B cell (primary cell): ENCODE measurements around the gene RPL7A. TPM values are rescaled to one million over a fixed set of nuclear protein-coding genes. Genes with fewer than 3 reads are reported as not detected.

Experiments used
- ATAC-seq: fragments of 200-7000 bp; cut with Tn5 transposase; one replicate; pipeline ENCODE4 v1.10.0; 2021; ENCODE audit warnings: low read depth, mild to moderate bottlenecking, moderate number of reproducible peaks, moderate library complexity
- CTCF ChIA-PET: fragments of 350-600 bp; sonication (Branson Sonifier 250); formaldehyde crosslinking; loops from one replicate; lab custom pipeline; 2021; ENCODE audit warnings: antibody characterized with exemption, inconsistent platforms; lab: Charles Lee
- POLR2A ChIA-PET: fragments of 350-600 bp; sonication (Branson Sonifier 250); formaldehyde crosslinking; loops from one replicate; lab custom pipeline; 2021; ENCODE audit warnings: antibody characterized with exemption; lab: Charles Lee
- DNase-seq: peaks from one replicate; pipeline ENCODE4 v3.0.0; 2013
- H2AFZ ChIP-seq: 2 replicates; pipeline ENCODE4 v1.6.1; 2012; ENCODE audit warnings: mild to moderate bottlenecking, low read depth, low read length; ENCODE audit not compliant: insufficient read depth, poor library complexity, severe bottlenecking
- H3K27ac ChIP-seq, 2 donors: 1 replicate in 1 of 2; 2 replicates in 1 of 2; pipeline ENCODE4 v1.5.1; 2012 to 2013; ENCODE audit warnings: low read length in 2 of 2, mild to moderate bottlenecking in 2 of 2, moderate library complexity in 1 of 2
- H3K27me3 ChIP-seq, 4 experiments: fragments of 200-600 bp in 1 of 4; sonication (generic) in 1 of 4; replicated peaks in 1 of 4; 1 replicate in 2 of 4; 2 replicates in 2 of 4; pipeline versions ENCODE4 v1.6.1 to v1.7.0; 2013 to 2016; ENCODE audit warnings: low read length in 3 of 4, mild to moderate bottlenecking in 2 of 4, mixed read lengths in 1 of 4, moderate library complexity in 1 of 4; ENCODE audit not compliant: insufficient read depth in 4 of 4, control insufficient read depth in 3 of 4; ENCODE audit errors: control extremely low read depth in 1 of 4
- H3K36me3 ChIP-seq, 2 experiments: replicated peaks in 1 of 2; 1 replicate in 1 of 2; 2 replicates in 1 of 2; pipeline versions ENCODE4 v1.6.1 to v1.7.1; 2013; ENCODE audit warnings: low read length in 1 of 2; ENCODE audit not compliant: insufficient read depth in 2 of 2, control insufficient read depth in 1 of 2; ENCODE audit errors: control extremely low read depth in 1 of 2, extremely low read depth in 1 of 2
- H3K4me1 ChIP-seq, 2 donors: fragments of 200-600 bp in 1 of 2; sonication (generic) in 1 of 2; 1 replicate in 1 of 2; 2 replicates in 1 of 2; pipeline versions ENCODE4 v1.5.1 to v1.6.1; 2013 to 2017; ENCODE audit warnings: low read length in 2 of 2; ENCODE audit not compliant: control insufficient read depth in 2 of 2, insufficient read depth in 2 of 2
- H3K4me2 ChIP-seq: replicated peaks from 2 replicates; pipeline ENCODE3; 2012; ENCODE audit warnings: mild to moderate bottlenecking, low read depth, low read length; ENCODE audit not compliant: poor library complexity, severe bottlenecking
- H3K4me3 ChIP-seq, 5 experiments: fragments of 200-600 bp in 1 of 5; sonication (generic) in 1 of 5; 1 replicate in 3 of 5; 2 replicates in 2 of 5; pipeline versions ENCODE4 v1.5.1 to v1.7.0; 2011 to 2016; ENCODE audit warnings: low read length in 4 of 5, mild to moderate bottlenecking in 4 of 5, low read depth in 2 of 5, control low read depth in 1 of 5, moderate library complexity in 1 of 5; ENCODE audit not compliant: insufficient read depth in 1 of 5; ENCODE audit errors: control extremely low read depth in 1 of 5, extremely low read depth in 1 of 5
- H3K79me2 ChIP-seq: fragments of 200-600 bp; sonication (generic); one replicate; pipeline ENCODE4 v1.6.0; 2016; ENCODE audit warnings: low read length; ENCODE audit not compliant: control insufficient read depth, insufficient read depth
- H3K9ac ChIP-seq: fragments of 200-600 bp; sonication (generic); 2 replicates; pipeline ENCODE4 v1.6.1; 2017; ENCODE audit warnings: mild to moderate bottlenecking, low read length, moderate library complexity
- H3K9me3 ChIP-seq, 3 donors: one replicate each; pipeline versions ENCODE4 v1.6.1 to v1.7.1; 2013; ENCODE audit warnings: low read length in 2 of 3; ENCODE audit not compliant: control insufficient read depth in 2 of 3, insufficient read depth in 1 of 3; ENCODE audit errors: control extremely low read depth in 1 of 3
- H4K20me1 ChIP-seq: 2 replicates; pipeline ENCODE4 v1.6.0; 2012; ENCODE audit warnings: mild to moderate bottlenecking, low read length; ENCODE audit not compliant: insufficient read depth, control insufficient read depth, poor library complexity, severe bottlenecking
- H3K27ac Mint-ChIP-seq: one replicate; pipeline ENCODE4 v1.8.0; 2021; ENCODE audit warnings: mixed read lengths
- H3K27me3 Mint-ChIP-seq: one replicate; pipeline ENCODE4 v1.8.0; 2021; ENCODE audit warnings: mixed read lengths
- H3K4me1 Mint-ChIP-seq: one replicate; pipeline ENCODE4 v1.8.0; 2021; ENCODE audit warnings: mixed read lengths
- H3K4me3 Mint-ChIP-seq: one replicate; pipeline ENCODE4 v1.8.0; 2021; ENCODE audit warnings: mixed read lengths
- H3K9me3 Mint-ChIP-seq: one replicate; pipeline ENCODE4 v1.8.0; 2022; ENCODE audit warnings: mixed read lengths; ENCODE audit not compliant: insufficient read depth
- EZH2 ChIP-seq: IDR thresholded peaks from 2 replicates; pipeline ENCODE4 v1.6.1; 2012; ENCODE audit warnings: borderline replicate concordance, low read depth, mild to moderate bottlenecking, moderate library complexity, low read length; ENCODE audit not compliant: insufficient read depth, poor library complexity, severe bottlenecking
- WGBS: methylation state at CpG from one replicate; pipeline ENCODE4 v1.1.5; 2013; ENCODE audit warnings: missing lambda C conversion rate; ENCODE audit not compliant: insufficient coverage; 5-methylcytosine and 5-hydroxymethylcytosine counted together
- intact Hi-C: fragments of 100-400 bp; cut with micrococcal nuclease; formaldehyde crosslinking; loops from one replicate; pipeline ENCODE4 v1.10.0; 2022
- polyA plus RNA-seq: library from polyadenylated mRNA; depleted of rRNA; stranded (reverse); fragments of >200 nt; gene quantifications from 2 replicates; pipeline ENCODE4 v1.2.3, GENCODE V29; 2012
- total RNA-seq, 2 donors: library from RNA; stranded (reverse); fragments of 120-200 nt in 1 of 2; gene quantifications; 1 replicate in 1 of 2; 2 replicates in 1 of 2; pipeline versions ENCODE4 v1.2.3 to v1.2.4, GENCODE V29; 2013 to 2022
- TF ChIP-seq, protein P1 (sequence below): fragments of 200-600 bp; IDR thresholded peaks from one replicate; pipeline ENCODE4 v1.8.0; 2022; ENCODE audit warnings: antibody characterized with exemption, mild to moderate bottlenecking

Gene RPL7A
- total and polyA plus RNA-seq, 2 donors (not counting 1 experiment from before 2014, with no cell fraction given): 2,407 to 3,937 TPM

GRCh38 chr9:133370685-133371084 is 22.7 kb downstream of the RPL7A start:
- H3K27me3 Mint-ChIP-seq: no peaks in the 10 kb centered on the region
- no peak overlapping the region for H3K4me3 ChIP-seq
- H3K36me3 ChIP-seq: peaks cover 0 to 48% of the 10 kb centered on the region in 2 experiments
- peak overlapping the region; percentile 22 for H3K27ac Mint-ChIP-seq
- no peaks in the 10 kb centered on the region for H3K9me3 Mint-ChIP-seq
- H3K4me1 ChIP-seq: peaks cover 33 to 52% of the 10 kb centered on the region in 2 donors
- ChIA-PET POLR2A (no interaction called here), CTCF (interaction anchor here (1.0 to 2.5 kb wide), 3 partner anchors 14 to 184 kb away, joined by 3 to 11 read pairs (median 7); partner anchors contain the start of genes SURF1 and SURF2)
- H3K9ac ChIP-seq: no peak overlapping the region
- H3K27me3 ChIP-seq: no peaks in the 10 kb centered on the region
- intact Hi-C loops: no loop called here
- H3K4me2 ChIP-seq: peak overlapping the region; percentile 41
- peak overlapping the region in 1 of 2 donors; percentile 51 for H3K27ac ChIP-seq
- H3K9me3 ChIP-seq: no peaks in the 10 kb centered on the region
- H2AFZ ChIP-seq: no peak overlapping the region
- no peak for ATAC-seq
- TF ChIP-seq, protein P1, sequence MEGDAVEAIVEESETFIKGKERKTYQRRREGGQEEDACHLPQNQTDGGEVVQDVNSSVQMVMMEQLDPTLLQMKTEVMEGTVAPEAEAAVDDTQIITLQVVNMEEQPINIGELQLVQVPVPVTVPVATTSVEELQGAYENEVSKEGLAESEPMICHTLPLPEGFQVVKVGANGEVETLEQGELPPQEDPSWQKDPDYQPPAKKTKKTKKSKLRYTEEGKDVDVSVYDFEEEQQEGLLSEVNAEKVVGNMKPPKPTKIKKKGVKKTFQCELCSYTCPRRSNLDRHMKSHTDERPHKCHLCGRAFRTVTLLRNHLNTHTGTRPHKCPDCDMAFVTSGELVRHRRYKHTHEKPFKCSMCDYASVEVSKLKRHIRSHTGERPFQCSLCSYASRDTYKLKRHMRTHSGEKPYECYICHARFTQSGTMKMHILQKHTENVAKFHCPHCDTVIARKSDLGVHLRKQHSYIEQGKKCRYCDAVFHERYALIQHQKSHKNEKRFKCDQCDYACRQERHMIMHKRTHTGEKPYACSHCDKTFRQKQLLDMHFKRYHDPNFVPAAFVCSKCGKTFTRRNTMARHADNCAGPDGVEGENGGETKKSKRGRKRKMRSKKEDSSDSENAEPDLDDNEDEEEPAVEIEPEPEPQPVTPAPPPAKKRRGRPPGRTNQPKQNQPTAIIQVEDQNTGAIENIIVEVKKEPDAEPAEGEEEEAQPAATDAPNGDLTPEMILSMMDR: no peak
- TF ChIP-seq EZH2: no peak
- 69% methylated on average over 5 of the region's 9 CpGs for WGBS
- H3K4me3 Mint-ChIP-seq: peak overlapping the region; percentile 18
- DNase-seq: no peak
- H3K4me1 Mint-ChIP-seq: peaks cover 57% of the 10 kb centered on the region
- peaks cover 98% of the 10 kb centered on the region for H4K20me1 ChIP-seq
- H3K79me2 ChIP-seq: peaks cover 100% of the 10 kb centered on the region

DNA sequence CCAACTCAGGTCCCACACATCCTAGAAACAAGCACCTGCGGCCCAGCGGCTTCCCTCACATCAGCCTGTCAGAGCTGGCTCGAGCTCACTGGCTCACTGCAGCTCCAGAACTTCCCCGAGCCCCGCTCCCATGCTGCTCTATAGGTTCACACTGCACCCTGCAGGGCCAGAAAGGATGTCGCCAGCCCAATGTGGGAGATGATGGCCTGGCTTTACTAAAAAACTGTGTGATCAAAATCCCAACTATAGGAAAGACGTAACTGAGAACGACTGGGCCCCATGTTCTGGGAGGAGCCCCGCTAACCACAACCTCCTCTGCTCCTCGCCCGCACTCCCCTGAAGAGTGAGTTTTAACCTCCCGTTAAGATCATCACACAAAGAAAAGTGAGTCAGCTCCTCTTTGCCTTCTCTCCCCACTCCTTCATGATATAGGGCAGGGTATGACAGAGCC is 23.3 kb downstream of the RPL7A start:
- H3K27me3 ChIP-seq: no peaks in the 10 kb centered on the region
- Mint-ChIP-seq H3K4me1 (peaks cover 57% of the 10 kb centered on the region), H3K27me3 (no peaks in the 10 kb centered on the region), H3K27ac (peak overlapping the region; percentile 0), H3K9me3 (no peaks in the 10 kb centered on the region), H3K4me3 (peak overlapping the region; percentile 18)
- DNase-seq (no peak), ATAC-seq (no peak)
- H3K9me3 ChIP-seq: no peaks in the 10 kb centered on the region
- CTCF ChIA-PET: interaction anchor here (1.0 to 2.5 kb wide), 3 partner anchors 15 to 185 kb away, joined by 3 to 11 read pairs (median 7); partner anchors contain the start of genes SURF1 and SURF2
- no peak overlapping the region for H3K4me3 ChIP-seq
- peak overlapping the region; percentile 11 for H3K9ac ChIP-seq
- peaks cover 0 to 42% of the 10 kb centered on the region in 2 experiments for H3K36me3 ChIP-seq
- intact Hi-C loops: no loop called here
- peak overlapping the region; percentile 5 to 51 for H3K27ac ChIP-seq
- 37% methylated on average over 11 of the region's 12 CpGs for WGBS
- POLR2A ChIA-PET: no interaction called here
- peaks cover 92% of the 10 kb centered on the region for H4K20me1 ChIP-seq
- H3K79me2 ChIP-seq: peaks cover 96% of the 10 kb centered on the region
- H2AFZ ChIP-seq: no peak overlapping the region
- H3K4me1 ChIP-seq: peaks cover 33 to 52% of the 10 kb centered on the region in 2 donors
- TF ChIP-seq EZH2: no peak
- TF ChIP-seq, protein P1: no peak
- H3K4me2 ChIP-seq: peak overlapping the region; percentile 41
